ENCODE measurements around the gene SPSB1. TPM values are rescaled to one million over a fixed set of nuclear protein-coding genes. Genes with fewer than 3 reads are reported as not detected.

Gene SPSB1
- total and polyA plus RNA-seq, 2 experiments from 2014 or later, result 2.4 to 6.8 TPM

DNA sequence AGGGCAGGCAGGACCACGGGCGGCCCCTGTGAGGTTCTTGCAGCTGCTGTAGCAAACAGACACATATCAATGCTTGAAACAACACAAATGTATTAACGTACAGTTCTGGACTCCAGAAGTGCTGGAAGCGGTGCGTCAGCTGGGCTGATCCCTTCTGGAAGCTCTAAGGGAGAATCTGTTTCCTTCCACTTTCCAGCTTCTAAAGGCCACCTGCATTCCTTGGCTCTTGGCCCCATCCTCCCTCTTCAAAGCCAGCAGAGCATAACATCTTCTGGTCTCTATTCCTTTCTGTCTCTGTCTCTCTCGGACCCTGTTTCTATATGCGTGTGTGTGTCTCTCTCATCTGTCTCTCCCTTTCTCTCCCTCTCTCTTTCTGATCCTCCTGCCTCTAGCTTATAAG, 102.3 kb downstream of the SPSB1 start:
- no peak for ATAC-seq
- Mint-ChIP-seq H3K36me3 (ENCODE audit: low read depth) (no peaks in the 10 kb centered on the region; the same call in 2 of the 3 replicates), H3K4me1 (no peaks in the 10 kb centered on the region; the same call in 2 of the 3 replicates), H3K27ac (no peak overlapping the region), H3K4me3 (no peak overlapping the region), H3K9me3 (peaks cover 5% of the 10 kb centered on the region), H3K27me3 (ENCODE audit: insufficient read depth, low read depth, poor library complexity) (peaks cover 4% of the 10 kb centered on the region)
- no peaks in the 10 kb centered on the region; the same call in 1 of the 2 replicates for H3K36me3 ChIP-seq (ENCODE audit: insufficient read depth)
- no peak overlapping the region for H3K4me2 ChIP-seq
- H3K27me3 ChIP-seq (ENCODE audit: insufficient read depth), result no peaks in the 10 kb centered on the region
- no peaks in the 10 kb centered on the region for H3K4me1 ChIP-seq (ENCODE audit: insufficient read depth)
- no peaks in the 10 kb centered on the region for H4K20me1 ChIP-seq (replicated peaks; ENCODE audit: insufficient read depth)
- no peaks in the 10 kb centered on the region for H3K79me2 ChIP-seq (replicated peaks; ENCODE audit: insufficient read depth)
- no peak overlapping the region for H3K4me3 ChIP-seq
- DNase-seq (ENCODE audit: low spot score), result no peak
- H3F3A ChIP-seq (replicated peaks; ENCODE audit: low read depth), result no peaks in the 10 kb centered on the region
- no peak overlapping the region for H3K27ac ChIP-seq (ENCODE audit: low read depth)
- H3K9me2 ChIP-seq (ENCODE audit: insufficient read depth), result 0 out of 2 replicates have a peak, but pooled peaks cover 2% of the 10 kb centered on the region
- TF ChIP-seq, protein P1, sequence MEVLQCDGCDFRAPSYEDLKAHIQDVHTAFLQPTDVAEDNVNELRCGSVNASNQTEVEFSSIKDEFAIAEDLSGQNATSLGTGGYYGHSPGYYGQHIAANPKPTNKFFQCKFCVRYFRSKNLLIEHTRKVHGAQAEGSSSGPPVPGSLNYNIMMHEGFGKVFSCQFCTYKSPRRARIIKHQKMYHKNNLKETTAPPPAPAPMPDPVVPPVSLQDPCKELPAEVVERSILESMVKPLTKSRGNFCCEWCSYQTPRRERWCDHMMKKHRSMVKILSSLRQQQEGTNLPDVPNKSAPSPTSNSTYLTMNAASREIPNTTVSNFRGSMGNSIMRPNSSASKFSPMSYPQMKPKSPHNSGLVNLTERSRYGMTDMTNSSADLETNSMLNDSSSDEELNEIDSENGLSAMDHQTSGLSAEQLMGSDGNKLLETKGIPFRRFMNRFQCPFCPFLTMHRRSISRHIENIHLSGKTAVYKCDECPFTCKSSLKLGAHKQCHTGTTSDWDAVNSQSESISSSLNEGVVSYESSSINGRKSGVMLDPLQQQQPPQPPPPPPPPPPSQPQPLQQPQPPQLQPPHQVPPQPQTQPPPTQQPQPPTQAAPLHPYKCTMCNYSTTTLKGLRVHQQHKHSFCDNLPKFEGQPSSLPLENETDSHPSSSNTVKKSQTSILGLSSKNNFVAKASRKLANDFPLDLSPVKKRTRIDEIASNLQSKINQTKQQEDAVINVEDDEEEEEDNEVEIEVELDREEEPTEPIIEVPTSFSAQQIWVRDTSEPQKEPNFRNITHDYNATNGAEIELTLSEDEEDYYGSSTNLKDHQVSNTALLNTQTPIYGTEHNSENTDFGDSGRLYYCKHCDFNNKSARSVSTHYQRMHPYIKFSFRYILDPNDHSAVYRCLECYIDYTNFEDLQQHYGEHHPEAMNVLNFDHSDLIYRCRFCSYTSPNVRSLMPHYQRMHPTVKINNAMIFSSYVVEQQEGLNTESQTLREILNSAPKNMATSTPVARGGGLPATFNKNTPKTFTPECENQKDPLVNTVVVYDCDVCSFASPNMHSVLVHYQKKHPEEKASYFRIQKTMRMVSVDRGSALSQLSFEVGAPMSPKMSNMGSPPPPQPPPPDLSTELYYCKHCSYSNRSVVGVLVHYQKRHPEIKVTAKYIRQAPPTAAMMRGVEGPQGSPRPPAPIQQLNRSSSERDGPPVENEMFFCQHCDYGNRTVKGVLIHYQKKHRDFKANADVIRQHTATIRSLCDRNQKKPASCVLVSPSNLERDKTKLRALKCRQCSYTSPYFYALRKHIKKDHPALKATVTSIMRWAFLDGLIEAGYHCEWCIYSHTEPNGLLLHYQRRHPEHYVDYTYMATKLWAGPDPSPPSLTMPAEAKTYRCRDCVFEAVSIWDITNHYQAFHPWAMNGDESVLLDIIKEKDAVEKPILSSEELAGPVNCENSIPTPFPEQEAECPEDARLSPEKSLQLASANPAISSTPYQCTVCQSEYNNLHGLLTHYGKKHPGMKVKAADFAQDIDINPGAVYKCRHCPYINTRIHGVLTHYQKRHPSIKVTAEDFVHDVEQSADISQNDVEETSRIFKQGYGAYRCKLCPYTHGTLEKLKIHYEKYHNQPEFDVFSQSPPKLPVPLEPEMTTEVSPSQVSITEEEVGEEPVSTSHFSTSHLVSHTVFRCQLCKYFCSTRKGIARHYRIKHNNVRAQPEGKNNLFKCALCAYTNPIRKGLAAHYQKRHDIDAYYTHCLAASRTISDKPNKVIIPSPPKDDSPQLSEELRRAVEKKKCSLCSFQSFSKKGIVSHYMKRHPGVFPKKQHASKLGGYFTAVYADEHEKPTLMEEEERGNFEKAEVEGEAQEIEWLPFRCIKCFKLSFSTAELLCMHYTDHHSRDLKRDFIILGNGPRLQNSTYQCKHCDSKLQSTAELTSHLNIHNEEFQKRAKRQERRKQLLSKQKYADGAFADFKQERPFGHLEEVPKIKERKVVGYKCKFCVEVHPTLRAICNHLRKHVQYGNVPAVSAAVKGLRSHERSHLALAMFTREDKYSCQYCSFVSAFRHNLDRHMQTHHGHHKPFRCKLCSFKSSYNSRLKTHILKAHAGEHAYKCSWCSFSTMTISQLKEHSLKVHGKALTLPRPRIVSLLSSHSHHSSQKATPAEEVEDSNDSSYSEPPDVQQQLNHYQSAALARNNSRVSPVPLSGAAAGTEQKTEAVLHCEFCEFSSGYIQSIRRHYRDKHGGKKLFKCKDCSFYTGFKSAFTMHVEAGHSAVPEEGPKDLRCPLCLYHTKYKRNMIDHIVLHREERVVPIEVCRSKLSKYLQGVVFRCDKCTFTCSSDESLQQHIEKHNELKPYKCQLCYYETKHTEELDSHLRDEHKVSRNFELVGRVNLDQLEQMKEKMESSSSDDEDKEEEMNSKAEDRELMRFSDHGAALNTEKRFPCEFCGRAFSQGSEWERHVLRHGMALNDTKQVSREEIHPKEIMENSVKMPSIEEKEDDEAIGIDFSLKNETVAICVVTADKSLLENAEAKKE (CRISPR knock-in tag; IDR thresholded peaks at IDR 0.05), result no peak
- TF ChIP-seq STAT1 (IDR thresholded peaks at IDR 0.05; ENCODE audit: unreplicated experiment), result no peak
- no peak for TF ChIP-seq ZNF331 (CRISPR knock-in tag; IDR thresholded peaks at IDR 0.05; ENCODE audit: low read depth)
- no peak for TF ChIP-seq POLR2AphosphoS5 (IDR thresholded peaks at IDR 0.05; ENCODE audit: low read depth)
- no peak for TF ChIP-seq JUNB (IDR thresholded peaks at IDR 0.05; ENCODE audit: unreplicated experiment)
- TF ChIP-seq NANOG (IDR thresholded peaks at IDR 0.05; ENCODE audit: borderline replicate concordance), result no peak
- no peak for TF ChIP-seq EZH2 (IDR thresholded peaks at IDR 0.05; ENCODE audit: low read depth, unreplicated experiment)
- TF ChIP-seq, protein P2, sequence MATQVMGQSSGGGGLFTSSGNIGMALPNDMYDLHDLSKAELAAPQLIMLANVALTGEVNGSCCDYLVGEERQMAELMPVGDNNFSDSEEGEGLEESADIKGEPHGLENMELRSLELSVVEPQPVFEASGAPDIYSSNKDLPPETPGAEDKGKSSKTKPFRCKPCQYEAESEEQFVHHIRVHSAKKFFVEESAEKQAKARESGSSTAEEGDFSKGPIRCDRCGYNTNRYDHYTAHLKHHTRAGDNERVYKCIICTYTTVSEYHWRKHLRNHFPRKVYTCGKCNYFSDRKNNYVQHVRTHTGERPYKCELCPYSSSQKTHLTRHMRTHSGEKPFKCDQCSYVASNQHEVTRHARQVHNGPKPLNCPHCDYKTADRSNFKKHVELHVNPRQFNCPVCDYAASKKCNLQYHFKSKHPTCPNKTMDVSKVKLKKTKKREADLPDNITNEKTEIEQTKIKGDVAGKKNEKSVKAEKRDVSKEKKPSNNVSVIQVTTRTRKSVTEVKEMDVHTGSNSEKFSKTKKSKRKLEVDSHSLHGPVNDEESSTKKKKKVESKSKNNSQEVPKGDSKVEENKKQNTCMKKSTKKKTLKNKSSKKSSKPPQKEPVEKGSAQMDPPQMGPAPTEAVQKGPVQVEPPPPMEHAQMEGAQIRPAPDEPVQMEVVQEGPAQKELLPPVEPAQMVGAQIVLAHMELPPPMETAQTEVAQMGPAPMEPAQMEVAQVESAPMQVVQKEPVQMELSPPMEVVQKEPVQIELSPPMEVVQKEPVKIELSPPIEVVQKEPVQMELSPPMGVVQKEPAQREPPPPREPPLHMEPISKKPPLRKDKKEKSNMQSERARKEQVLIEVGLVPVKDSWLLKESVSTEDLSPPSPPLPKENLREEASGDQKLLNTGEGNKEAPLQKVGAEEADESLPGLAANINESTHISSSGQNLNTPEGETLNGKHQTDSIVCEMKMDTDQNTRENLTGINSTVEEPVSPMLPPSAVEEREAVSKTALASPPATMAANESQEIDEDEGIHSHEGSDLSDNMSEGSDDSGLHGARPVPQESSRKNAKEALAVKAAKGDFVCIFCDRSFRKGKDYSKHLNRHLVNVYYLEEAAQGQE (IDR thresholded peaks at IDR 0.05; ENCODE audit: unreplicated experiment), result no peak
- TF ChIP-seq CREB1 (CRISPR knock-in tag; IDR thresholded peaks at IDR 0.05; ENCODE audit: low read depth), result no peak
- TF ChIP-seq ZNF114 (CRISPR knock-in tag; IDR thresholded peaks at IDR 0.05), result no peak
- TF ChIP-seq, protein P3, sequence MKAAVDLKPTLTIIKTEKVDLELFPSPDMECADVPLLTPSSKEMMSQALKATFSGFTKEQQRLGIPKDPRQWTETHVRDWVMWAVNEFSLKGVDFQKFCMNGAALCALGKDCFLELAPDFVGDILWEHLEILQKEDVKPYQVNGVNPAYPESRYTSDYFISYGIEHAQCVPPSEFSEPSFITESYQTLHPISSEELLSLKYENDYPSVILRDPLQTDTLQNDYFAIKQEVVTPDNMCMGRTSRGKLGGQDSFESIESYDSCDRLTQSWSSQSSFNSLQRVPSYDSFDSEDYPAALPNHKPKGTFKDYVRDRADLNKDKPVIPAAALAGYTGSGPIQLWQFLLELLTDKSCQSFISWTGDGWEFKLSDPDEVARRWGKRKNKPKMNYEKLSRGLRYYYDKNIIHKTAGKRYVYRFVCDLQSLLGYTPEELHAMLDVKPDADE (IDR thresholded peaks at IDR 0.05), result no peak
- TF ChIP-seq, protein P4, sequence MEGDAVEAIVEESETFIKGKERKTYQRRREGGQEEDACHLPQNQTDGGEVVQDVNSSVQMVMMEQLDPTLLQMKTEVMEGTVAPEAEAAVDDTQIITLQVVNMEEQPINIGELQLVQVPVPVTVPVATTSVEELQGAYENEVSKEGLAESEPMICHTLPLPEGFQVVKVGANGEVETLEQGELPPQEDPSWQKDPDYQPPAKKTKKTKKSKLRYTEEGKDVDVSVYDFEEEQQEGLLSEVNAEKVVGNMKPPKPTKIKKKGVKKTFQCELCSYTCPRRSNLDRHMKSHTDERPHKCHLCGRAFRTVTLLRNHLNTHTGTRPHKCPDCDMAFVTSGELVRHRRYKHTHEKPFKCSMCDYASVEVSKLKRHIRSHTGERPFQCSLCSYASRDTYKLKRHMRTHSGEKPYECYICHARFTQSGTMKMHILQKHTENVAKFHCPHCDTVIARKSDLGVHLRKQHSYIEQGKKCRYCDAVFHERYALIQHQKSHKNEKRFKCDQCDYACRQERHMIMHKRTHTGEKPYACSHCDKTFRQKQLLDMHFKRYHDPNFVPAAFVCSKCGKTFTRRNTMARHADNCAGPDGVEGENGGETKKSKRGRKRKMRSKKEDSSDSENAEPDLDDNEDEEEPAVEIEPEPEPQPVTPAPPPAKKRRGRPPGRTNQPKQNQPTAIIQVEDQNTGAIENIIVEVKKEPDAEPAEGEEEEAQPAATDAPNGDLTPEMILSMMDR (conservative IDR thresholded peaks at IDR 0.05; ENCODE audit: low read depth in 2 of 2), result no peak
- no peak for TF ChIP-seq EZH2phosphoT487 (IDR thresholded peaks at IDR 0.05; ENCODE audit: unreplicated experiment)
- H2AFZ ChIP-seq, result no peak overlapping the region

Data from GM23338 (cell line).